ENCODE data around the gene ITPRID1. TPM values are rescaled to one million over a fixed set of nuclear protein-coding genes. Genes with fewer than 3 reads are reported as not detected.

The ITPRID1 gene
- total RNA-seq, 2 donors from 2014 or later: not detected

DNA sequence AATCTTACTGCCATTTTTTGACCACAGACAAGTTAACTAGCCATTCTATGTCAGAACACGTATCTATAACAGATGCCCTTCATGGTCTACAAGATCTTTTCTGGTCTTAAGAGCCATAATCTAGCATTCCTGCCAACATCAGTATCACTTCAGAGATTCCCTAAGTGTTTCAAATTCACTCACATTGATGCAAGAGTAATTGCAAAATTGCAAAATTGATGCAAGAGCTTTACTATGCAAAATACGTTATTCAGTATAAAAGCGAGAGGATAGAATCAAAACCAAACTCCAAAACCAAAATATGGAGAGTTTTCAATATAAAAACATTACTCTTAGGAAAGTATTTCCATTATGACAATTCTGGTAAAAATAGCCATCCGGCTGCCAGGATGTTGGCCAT, 135.0 kb downstream of the ITPRID1 start:
- H3K9me3 ChIP-seq: no peaks in the 10 kb centered on the region
- no peaks in the 10 kb centered on the region for H3K36me3 ChIP-seq
- no peaks in the 10 kb centered on the region for H3K27me3 ChIP-seq
- H3K4me1 ChIP-seq: no peaks in the 10 kb centered on the region
- TF ChIP-seq, protein P1, sequence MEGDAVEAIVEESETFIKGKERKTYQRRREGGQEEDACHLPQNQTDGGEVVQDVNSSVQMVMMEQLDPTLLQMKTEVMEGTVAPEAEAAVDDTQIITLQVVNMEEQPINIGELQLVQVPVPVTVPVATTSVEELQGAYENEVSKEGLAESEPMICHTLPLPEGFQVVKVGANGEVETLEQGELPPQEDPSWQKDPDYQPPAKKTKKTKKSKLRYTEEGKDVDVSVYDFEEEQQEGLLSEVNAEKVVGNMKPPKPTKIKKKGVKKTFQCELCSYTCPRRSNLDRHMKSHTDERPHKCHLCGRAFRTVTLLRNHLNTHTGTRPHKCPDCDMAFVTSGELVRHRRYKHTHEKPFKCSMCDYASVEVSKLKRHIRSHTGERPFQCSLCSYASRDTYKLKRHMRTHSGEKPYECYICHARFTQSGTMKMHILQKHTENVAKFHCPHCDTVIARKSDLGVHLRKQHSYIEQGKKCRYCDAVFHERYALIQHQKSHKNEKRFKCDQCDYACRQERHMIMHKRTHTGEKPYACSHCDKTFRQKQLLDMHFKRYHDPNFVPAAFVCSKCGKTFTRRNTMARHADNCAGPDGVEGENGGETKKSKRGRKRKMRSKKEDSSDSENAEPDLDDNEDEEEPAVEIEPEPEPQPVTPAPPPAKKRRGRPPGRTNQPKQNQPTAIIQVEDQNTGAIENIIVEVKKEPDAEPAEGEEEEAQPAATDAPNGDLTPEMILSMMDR (IDR thresholded peaks at IDR 0.05): no peak
- DNase-seq (ENCODE audit: low spot score): no peak
- H3K4me3 ChIP-seq: no peak overlapping the region
- no peak overlapping the region for H3K27ac ChIP-seq

DNA sequence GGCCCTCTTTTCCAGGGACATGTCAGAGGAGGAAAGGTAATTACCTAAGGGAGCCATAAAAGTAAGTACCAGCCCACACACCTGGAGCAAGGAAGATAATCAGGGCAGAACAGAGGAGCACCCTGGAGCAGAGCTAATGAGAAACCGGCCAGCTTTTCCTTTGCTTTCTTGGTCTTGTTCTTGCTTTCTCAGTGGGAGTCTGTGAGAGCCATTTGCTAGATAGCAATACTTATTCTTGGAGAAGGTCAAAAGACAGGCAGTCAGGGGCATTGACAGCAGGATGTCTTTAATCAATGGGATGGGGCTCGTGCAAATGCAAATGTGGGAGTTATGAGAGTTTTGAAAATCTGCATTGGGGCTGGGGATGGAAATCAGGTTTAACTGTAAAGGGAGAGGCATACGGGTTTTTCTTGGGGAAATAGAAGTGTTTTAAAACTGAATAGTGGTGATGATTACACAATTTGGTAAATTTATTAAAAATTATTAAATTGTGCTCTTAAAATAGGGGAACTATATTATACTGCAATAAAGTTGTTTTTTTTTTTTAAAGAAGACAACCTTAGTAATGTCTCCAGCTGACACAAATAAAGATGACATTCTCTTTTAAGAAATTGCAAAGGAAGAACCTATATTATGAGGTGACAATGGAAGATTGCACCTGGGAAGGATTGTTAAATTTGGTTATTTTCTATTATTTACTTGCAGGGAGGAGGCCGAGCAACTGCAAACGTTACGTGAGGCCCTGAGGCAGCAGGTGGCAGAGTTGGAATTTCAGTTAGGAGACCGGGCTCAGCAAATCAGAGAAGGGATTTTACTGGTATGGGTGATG, 137.6 kb downstream of the ITPRID1 start:
- no peak overlapping the region for H3K4me3 ChIP-seq
- H3K4me1 ChIP-seq: no peaks in the 10 kb centered on the region
- H3K9me3 ChIP-seq: no peaks in the 10 kb centered on the region
- DNase-seq (ENCODE audit: low spot score): no peak
- H3K27ac ChIP-seq: no peak overlapping the region
- no peaks in the 10 kb centered on the region for H3K27me3 ChIP-seq
- no peaks in the 10 kb centered on the region for H3K36me3 ChIP-seq
- TF ChIP-seq, protein P1 (IDR thresholded peaks at IDR 0.05): no peak

- no peak for DNase-seq (ENCODE audit: low spot score)
- H3K27ac ChIP-seq: no peak overlapping the region
- H3K36me3 ChIP-seq: no peaks in the 10 kb centered on the region
- TF ChIP-seq, protein P1 (IDR thresholded peaks at IDR 0.05): no peak
- no peaks in the 10 kb centered on the region for H3K27me3 ChIP-seq
- H3K4me3 ChIP-seq: no peak overlapping the region
- H3K9me3 ChIP-seq: no peaks in the 10 kb centered on the region
- H3K4me1 ChIP-seq: no peaks in the 10 kb centered on the region
Observed at GRCh38 chr7:31652063-31652326, 138.1 kb downstream of the ITPRID1 start.

GRCh38 chr7:31663072-31663471, 149.2 kb downstream of the ITPRID1 start:
- Histone ChIP-seq H3K4me3 (no peak overlapping the region), H3K9me3 (no peaks in the 10 kb centered on the region), H3K27me3 (no peaks in the 10 kb centered on the region), H3K27ac (no peak overlapping the region), H3K36me3 (no peaks in the 10 kb centered on the region), H3K4me1 (no peaks in the 10 kb centered on the region)
- DNase-seq (ENCODE audit: low spot score): no peak
- TF ChIP-seq, protein P1 (IDR thresholded peaks at IDR 0.05): no peak

DNA sequence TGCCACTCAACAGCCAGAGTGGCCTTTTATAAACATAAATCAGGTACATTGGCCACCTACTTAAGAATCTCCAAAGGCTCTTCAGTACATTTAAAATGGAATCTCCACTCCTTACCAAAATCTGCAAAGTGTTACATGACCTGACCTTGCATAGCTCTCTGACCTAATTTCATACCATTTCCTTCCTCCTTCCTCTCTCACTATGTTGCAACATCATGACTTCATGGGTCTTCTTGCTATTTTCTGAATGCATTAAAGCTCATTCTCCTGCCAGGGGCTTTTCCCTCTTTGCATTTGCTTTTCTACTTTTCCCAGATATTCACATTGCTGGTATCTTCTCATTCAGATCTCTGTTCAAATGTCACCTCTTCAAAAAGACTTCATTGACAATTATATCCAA, 151.0 kb downstream of the ITPRID1 start:
- TF ChIP-seq, protein P1 (IDR thresholded peaks at IDR 0.05): no peak
- Histone ChIP-seq H3K27me3 (no peaks in the 10 kb centered on the region), H3K36me3 (no peaks in the 10 kb centered on the region), H3K27ac (no peak overlapping the region), H3K9me3 (no peaks in the 10 kb centered on the region), H3K4me1 (no peaks in the 10 kb centered on the region), H3K4me3 (no peak overlapping the region)
- no peak for DNase-seq (ENCODE audit: low spot score)

- Histone ChIP-seq H3K4me1 (no peaks in the 10 kb centered on the region), H3K27ac (no peak overlapping the region), H3K27me3 (no peaks in the 10 kb centered on the region), H3K36me3 (no peaks in the 10 kb centered on the region), H3K4me3 (no peak overlapping the region), H3K9me3 (no peaks in the 10 kb centered on the region)
- no peak for DNase-seq (ENCODE audit: low spot score)
- TF ChIP-seq, protein P1 (IDR thresholded peaks at IDR 0.05): no peak
Observed at GRCh38 chr7:31665546-31665945, 151.7 kb downstream of the ITPRID1 start.

Measured in right atrium auricular region (tissue), 2 donors.